ENCODE data around the gene LRCOL1.

DNA sequence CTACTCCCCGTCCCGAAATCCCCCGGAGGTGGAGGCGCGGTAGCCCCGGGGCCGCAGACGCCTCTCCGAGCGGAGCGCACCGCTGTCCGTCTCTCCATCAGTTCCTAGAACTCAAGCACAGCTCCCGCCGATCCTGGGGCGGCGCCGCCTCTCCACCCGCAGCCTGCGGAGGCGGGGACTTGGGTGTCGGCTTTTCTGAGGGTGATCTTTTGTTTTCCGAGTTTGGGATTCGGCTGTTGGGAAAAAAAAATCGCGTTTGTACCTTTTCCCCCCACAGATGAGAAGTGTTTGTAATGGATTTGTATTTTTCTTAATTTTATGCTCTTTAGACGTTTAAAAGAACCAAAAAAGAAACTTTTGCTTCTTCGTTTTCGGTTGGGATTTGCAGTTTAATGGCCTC is 26.6 kb downstream of the LRCOL1 start:
- TF ChIP-seq EZH2 (optimal IDR thresholded peaks at IDR 0.05; ENCODE audit: low read depth, low read length): no peak
- TF ChIP-seq, protein P1, sequence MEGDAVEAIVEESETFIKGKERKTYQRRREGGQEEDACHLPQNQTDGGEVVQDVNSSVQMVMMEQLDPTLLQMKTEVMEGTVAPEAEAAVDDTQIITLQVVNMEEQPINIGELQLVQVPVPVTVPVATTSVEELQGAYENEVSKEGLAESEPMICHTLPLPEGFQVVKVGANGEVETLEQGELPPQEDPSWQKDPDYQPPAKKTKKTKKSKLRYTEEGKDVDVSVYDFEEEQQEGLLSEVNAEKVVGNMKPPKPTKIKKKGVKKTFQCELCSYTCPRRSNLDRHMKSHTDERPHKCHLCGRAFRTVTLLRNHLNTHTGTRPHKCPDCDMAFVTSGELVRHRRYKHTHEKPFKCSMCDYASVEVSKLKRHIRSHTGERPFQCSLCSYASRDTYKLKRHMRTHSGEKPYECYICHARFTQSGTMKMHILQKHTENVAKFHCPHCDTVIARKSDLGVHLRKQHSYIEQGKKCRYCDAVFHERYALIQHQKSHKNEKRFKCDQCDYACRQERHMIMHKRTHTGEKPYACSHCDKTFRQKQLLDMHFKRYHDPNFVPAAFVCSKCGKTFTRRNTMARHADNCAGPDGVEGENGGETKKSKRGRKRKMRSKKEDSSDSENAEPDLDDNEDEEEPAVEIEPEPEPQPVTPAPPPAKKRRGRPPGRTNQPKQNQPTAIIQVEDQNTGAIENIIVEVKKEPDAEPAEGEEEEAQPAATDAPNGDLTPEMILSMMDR (IDR thresholded peaks at IDR 0.05; ENCODE audit: low read length): no peak
